GM18858 (cell line): Measurements from ENCODE around the gene MKLN1.
"Not testable (repeated sequence)": the region's sequence is repeated elsewhere in the genome, so short reads cannot be mapped to it uniquely, and the experiment has no call there.

Experiments
- ATAC-seq: cut with Tn5 transposase; IDR thresholded peaks from one replicate; pipeline ENCODE4 v1.9.1; 2021; ENCODE audit not compliant: unreplicated experiment

The MKLN1 gene

GRCh38 chr7:131497454-131497853 is 169.8 kb downstream of the MKLN1 start:
- no peak for ATAC-seq

GRCh38 chr7:131498237-131498885 is 170.7 kb downstream of the MKLN1 start:
- no peak for ATAC-seq

- no peak for ATAC-seq
Measured at GRCh38 chr7:131499801-131500200, 172.1 kb downstream of the MKLN1 start.

GRCh38 chr7:131500357-131500756 is 172.7 kb downstream of the MKLN1 start:
- no peak for ATAC-seq

- peak; percentile 81 for ATAC-seq
Measured at GRCh38 chr7:131501422-131501821, 173.7 kb downstream of the MKLN1 start.

- ATAC-seq: no peak
Measured at GRCh38 chr7:131501930-131502685, 174.4 kb downstream of the MKLN1 start.

GRCh38 chr7:131502810-131503508 is 175.3 kb downstream of the MKLN1 start:
- no peak for ATAC-seq

- ATAC-seq: no peak
Measured at GRCh38 chr7:131503639-131504038, 176.0 kb downstream of the MKLN1 start.

GRCh38 chr7:131504157-131504899 is 176.7 kb downstream of the MKLN1 start:
- no peak for ATAC-seq

GRCh38 chr7:131505037-131505620 is 177.5 kb downstream of the MKLN1 start:
- ATAC-seq: not testable (repeated sequence)

- no peak for ATAC-seq
Measured at GRCh38 chr7:131505636-131506557, 178.2 kb downstream of the MKLN1 start.

GRCh38 chr7:131506597-131506996 is 178.9 kb downstream of the MKLN1 start:
- no peak for ATAC-seq

- ATAC-seq: peak; percentile 61
Measured at GRCh38 chr7:131507592-131508331, 180.1 kb downstream of the MKLN1 start.

- ATAC-seq: no peak
Measured at GRCh38 chr7:131508754-131509486, 181.2 kb downstream of the MKLN1 start.

GRCh38 chr7:131509781-131510180 is 182.1 kb downstream of the MKLN1 start:
- no peak for ATAC-seq

GRCh38 chr7:131511071-131511470 is 183.4 kb downstream of the MKLN1 start:
- ATAC-seq: no peak

GRCh38 chr7:131511774-131512535 is 184.3 kb downstream of the MKLN1 start:
- ATAC-seq: no peak
